ENCODE measurements around the gene SLX4IP.

Gene SLX4IP

GRCh38 chr20:10550204-10551118 lies 115.4 kb downstream of the SLX4IP start:
- DNase-seq (ENCODE audit: low spot score in 2 of 2) (no peak), ATAC-seq (peak; percentile 64)
- Mint-ChIP-seq H3K27ac (peak overlapping the region; percentile 5), H3K4me1 (peaks cover 26% of the 10 kb centered on the region), H3K9me3 (no peaks in the 10 kb centered on the region), H3K4me3 (no peak overlapping the region), H3K36me3 (no peaks in the 10 kb centered on the region)

GRCh38 chr20:10551732-10552724 lies 116.9 kb downstream of the SLX4IP start:
- ATAC-seq (peak; percentile 11), DNase-seq (ENCODE audit: low spot score in 2 of 2) (no peak)
- H3K27ac Mint-ChIP-seq: no peak overlapping the region
- H3K4me1 Mint-ChIP-seq: peaks cover 26% of the 10 kb centered on the region
- H3K4me3 Mint-ChIP-seq: no peak overlapping the region
- no peaks in the 10 kb centered on the region for H3K36me3 Mint-ChIP-seq
- no peaks in the 10 kb centered on the region for H3K9me3 Mint-ChIP-seq

- Mint-ChIP-seq H3K4me3 (no peak overlapping the region), H3K27ac (no peak overlapping the region), H3K4me1 (peaks cover 27% of the 10 kb centered on the region), H3K36me3 (no peaks in the 10 kb centered on the region), H3K9me3 (no peaks in the 10 kb centered on the region)
- DNase-seq (ENCODE audit: low spot score in 2 of 2) (peak in 1 of 2 donors; percentile 56), ATAC-seq (peak; percentile 62)
These were observed 118.3 kb downstream of the SLX4IP start for GRCh38 chr20:10553326-10553984.

DNA sequence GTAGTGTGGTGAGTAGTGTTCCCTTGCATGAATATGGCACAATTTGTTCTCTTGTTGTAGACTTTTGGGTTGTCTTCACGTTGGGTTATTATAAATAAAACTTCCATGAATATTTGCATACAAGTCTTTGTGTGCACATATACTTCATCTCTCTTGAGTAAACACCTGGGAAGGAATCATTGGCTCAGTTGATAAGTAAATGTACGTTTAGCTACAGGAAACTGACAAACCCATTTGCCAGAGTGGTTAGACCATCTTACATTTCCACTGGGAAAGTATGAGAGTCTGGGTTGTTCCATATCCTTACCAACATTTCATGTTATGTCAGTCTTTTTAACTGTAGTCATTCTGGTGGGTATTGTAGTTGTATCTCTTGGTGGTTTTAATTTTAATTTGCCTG lies 119.2 kb downstream of the SLX4IP start:
- Mint-ChIP-seq H3K4me3 (no peak overlapping the region), H3K4me1 (peaks cover 29% of the 10 kb centered on the region), H3K36me3 (no peaks in the 10 kb centered on the region), H3K27ac (no peak overlapping the region), H3K9me3 (no peaks in the 10 kb centered on the region)
- ATAC-seq (no peak), DNase-seq (ENCODE audit: low spot score in 2 of 2) (no peak)

- no peaks in the 10 kb centered on the region for H3K9me3 Mint-ChIP-seq
- H3K27ac Mint-ChIP-seq: no peak overlapping the region
- peaks cover 22% of the 10 kb centered on the region for H3K4me1 Mint-ChIP-seq
- H3K4me3 Mint-ChIP-seq: no peak overlapping the region
- H3K36me3 Mint-ChIP-seq: no peaks in the 10 kb centered on the region
- ATAC-seq (no peak), DNase-seq (ENCODE audit: low spot score in 2 of 2) (no peak)
These were observed 120.3 kb downstream of the SLX4IP start for GRCh38 chr20:10555393-10555792.

DNA sequence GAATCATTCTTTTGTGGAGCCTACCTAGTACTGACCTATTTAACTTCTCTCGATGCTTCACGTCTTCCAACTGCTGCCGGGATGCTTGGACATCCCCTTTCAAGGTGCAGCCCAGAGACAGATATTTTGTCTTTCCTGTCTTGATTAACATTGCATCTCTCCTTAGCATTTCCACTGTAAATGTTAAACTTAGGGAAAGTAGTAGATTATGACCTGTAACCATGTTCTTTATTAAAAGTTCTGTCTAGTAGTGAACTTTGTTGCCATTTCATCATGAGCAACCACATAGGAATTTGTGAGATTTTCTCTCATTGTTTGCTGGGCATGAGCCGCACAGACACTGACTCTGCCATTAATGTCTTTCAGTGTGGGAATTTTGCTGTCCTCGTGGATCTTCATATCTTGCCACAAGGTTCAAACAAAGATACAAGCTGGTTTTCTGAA lies 120.8 kb downstream of the SLX4IP start:
- no peak overlapping the region for H3K4me3 Mint-ChIP-seq
- no peak for ATAC-seq
- H3K4me1 Mint-ChIP-seq: peaks cover 17% of the 10 kb centered on the region
- DNase-seq (ENCODE audit: low spot score in 2 of 2): no peak
- H3K36me3 Mint-ChIP-seq: no peaks in the 10 kb centered on the region
- H3K9me3 Mint-ChIP-seq: no peaks in the 10 kb centered on the region
- H3K27ac Mint-ChIP-seq: no peak overlapping the region

DNA sequence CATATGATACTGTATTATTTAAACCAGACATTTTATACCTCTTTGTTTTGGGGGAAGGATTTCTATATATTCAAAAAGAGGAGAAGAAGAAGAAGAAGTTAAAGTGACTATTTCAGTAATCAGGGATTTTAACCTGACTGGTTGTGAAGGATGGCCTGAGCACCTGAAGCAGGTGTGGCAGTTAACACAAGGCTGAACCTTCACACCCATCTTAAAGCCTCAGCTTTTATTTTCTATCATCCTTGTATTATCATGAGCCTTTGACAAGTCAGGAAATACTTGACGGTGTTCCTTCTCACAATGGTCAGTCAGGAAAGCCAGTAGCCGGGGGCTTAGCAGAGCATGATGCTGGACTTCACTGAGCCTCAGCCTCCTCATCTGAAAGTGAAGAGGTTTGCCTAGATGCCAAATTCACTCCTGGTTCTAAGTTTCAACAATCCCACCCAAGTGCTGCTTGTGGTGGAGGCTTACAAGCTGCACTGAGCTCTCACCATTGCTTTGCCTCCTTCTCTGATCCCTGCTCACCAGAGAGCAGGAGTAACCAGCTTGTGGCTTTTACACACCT lies 121.5 kb downstream of the SLX4IP start:
- Mint-ChIP-seq H3K36me3 (no peaks in the 10 kb centered on the region), H3K27ac (no peak overlapping the region), H3K4me1 (peaks cover 13% of the 10 kb centered on the region), H3K4me3 (no peak overlapping the region), H3K9me3 (no peaks in the 10 kb centered on the region)
- DNase-seq (ENCODE audit: low spot score in 2 of 2) (no peak), ATAC-seq (no peak)

DNA sequence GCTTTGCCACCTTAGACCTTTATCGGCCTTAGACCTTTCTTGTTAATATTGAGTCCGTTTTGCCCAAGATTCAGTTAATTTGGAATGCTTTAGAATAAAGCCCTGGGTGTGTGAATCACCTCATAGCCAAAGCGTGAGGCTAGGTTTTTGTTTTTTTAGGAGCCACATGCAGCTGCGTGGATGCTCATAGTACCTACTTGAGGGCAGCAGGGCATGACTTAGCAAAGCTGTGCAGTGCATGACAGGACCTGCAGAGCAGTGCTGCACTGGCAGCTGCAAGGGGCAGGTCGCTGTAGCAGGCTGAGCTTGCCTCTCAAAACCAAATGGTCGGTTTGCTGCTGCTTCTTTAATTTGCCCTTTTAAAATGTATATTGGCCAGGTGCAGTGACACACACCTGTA lies 122.6 kb downstream of the SLX4IP start:
- Mint-ChIP-seq H3K27ac (no peak overlapping the region), H3K4me1 (peaks cover 7% of the 10 kb centered on the region), H3K4me3 (no peak overlapping the region), H3K36me3 (no peaks in the 10 kb centered on the region), H3K9me3 (no peaks in the 10 kb centered on the region)
- DNase-seq (ENCODE audit: low spot score in 2 of 2) (no peak), ATAC-seq (no peak)

DNA sequence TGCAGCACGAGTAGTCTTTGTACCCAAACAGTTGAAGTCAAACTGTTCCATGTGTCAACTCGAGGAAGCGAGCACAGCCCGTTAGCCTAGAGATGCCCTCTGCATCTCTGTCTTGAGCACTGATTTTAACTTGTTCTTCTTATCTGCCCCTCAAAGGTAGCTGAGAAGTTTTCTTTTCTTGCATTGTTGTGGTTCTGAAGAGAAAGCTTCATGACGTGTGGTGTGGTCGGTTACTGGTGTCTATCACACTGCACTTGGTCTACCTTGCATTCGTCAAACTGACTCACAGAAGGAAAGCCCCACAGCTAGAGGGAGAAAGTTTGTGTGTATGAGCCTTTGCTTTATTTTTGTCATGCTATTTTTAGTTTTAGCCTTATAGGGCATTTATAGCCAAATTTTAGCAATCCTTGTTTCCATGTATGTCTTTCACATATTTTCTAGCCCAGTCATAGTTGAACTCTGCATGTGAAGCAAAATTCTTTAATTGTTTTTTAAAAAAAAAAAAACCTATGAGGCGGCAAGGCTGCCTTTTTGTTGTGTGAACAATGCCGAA lies 123.6 kb downstream of the SLX4IP start:
- no peak overlapping the region for H3K27ac Mint-ChIP-seq
- ATAC-seq: peak; percentile 100
- peaks cover 10% of the 10 kb centered on the region for H3K4me1 Mint-ChIP-seq
- no peak overlapping the region for H3K4me3 Mint-ChIP-seq
- no peaks in the 10 kb centered on the region for H3K9me3 Mint-ChIP-seq
- no peaks in the 10 kb centered on the region for H3K36me3 Mint-ChIP-seq
- peak in 1 of 2 donors; percentile 53 for DNase-seq (ENCODE audit: low spot score in 2 of 2)

DNA sequence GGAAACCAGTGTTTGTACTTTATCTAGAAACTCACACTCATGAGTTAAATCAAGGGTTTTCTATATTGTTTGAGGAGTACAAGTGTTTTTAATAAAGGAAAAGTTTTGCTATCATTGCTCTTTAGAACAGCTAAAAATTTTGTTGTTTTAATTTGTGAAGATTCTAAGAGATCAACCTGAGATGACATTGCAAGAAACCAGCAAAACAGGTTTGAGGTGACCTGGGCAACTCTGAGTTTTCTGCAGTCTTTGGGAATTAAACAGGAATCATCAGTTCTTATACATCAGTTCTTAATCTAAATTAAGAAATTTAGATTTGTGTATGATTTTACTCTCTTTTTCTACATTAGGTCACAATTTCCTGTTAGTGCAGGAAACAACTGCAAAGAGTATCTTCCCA lies 124.2 kb downstream of the SLX4IP start:
- DNase-seq (ENCODE audit: low spot score in 2 of 2): no peak
- ATAC-seq: no peak
- peaks cover 15% of the 10 kb centered on the region for H3K4me1 Mint-ChIP-seq
- no peak overlapping the region for H3K27ac Mint-ChIP-seq
- H3K36me3 Mint-ChIP-seq: no peaks in the 10 kb centered on the region
- H3K4me3 Mint-ChIP-seq: no peak overlapping the region
- H3K9me3 Mint-ChIP-seq: no peaks in the 10 kb centered on the region

GRCh38 chr20:10560686-10561085 lies 125.6 kb downstream of the SLX4IP start:
- Mint-ChIP-seq H3K27ac (no peak overlapping the region), H3K9me3 (no peaks in the 10 kb centered on the region), H3K36me3 (no peaks in the 10 kb centered on the region), H3K4me1 (peaks cover 15% of the 10 kb centered on the region), H3K4me3 (no peak overlapping the region)
- ATAC-seq: no peak
- no peak for DNase-seq (ENCODE audit: low spot score in 2 of 2)

- no peaks in the 10 kb centered on the region for H3K36me3 Mint-ChIP-seq
- H3K4me3 Mint-ChIP-seq: no peak overlapping the region
- no peaks in the 10 kb centered on the region for H3K9me3 Mint-ChIP-seq
- DNase-seq (ENCODE audit: low spot score in 2 of 2) (no peak), ATAC-seq (no peak)
- H3K4me1 Mint-ChIP-seq: peaks cover 15% of the 10 kb centered on the region
- H3K27ac Mint-ChIP-seq: no peak overlapping the region
These were observed 126.2 kb downstream of the SLX4IP start for GRCh38 chr20:10561302-10561701.

GRCh38 chr20:10562899-10563298 lies 127.8 kb downstream of the SLX4IP start:
- H3K27ac Mint-ChIP-seq: no peak overlapping the region

GRCh38 chr20:10563935-10564492 lies 128.9 kb downstream of the SLX4IP start:
- Mint-ChIP-seq H3K36me3 (no peaks in the 10 kb centered on the region), H3K4me1 (peaks cover 17% of the 10 kb centered on the region), H3K9me3 (no peaks in the 10 kb centered on the region), H3K27ac (no peak overlapping the region), H3K4me3 (no peak overlapping the region)
- DNase-seq (ENCODE audit: low spot score in 2 of 2): no peak
- no peak for ATAC-seq

More at GRCh38 chr20:10562899-10563298, 127.8 kb downstream of the SLX4IP start:
- ATAC-seq (no peak), DNase-seq (ENCODE audit: low spot score in 2 of 2) (no peak)
- Mint-ChIP-seq H3K36me3 (no peaks in the 10 kb centered on the region), H3K4me3 (no peak overlapping the region), H3K4me1 (peaks cover 21% of the 10 kb centered on the region), H3K9me3 (no peaks in the 10 kb centered on the region)

Data from stimulated activated effector memory CD8-positive, alpha-beta T cell treated with anti-CD3 and anti-CD28 coated beads, Interleukin-12 subunit alpha, Interleukin-12 subunit beta, amount 100 ng/mL, for 72 hours (primary cell).